Ectodermal cell (in vitro differentiated cells): ENCODE data around the gene TMCC3.

ENCODE experiments used
- H3K27ac ChIP-seq: 2 replicates; pipeline ENCODE4 v1.7.0; 2013; ENCODE audit warnings: mild to moderate bottlenecking, low read depth, low read length; ENCODE audit not compliant: insufficient read depth, poor library complexity, severe bottlenecking
- H3K27me3 ChIP-seq: 2 replicates; pipeline ENCODE4 v1.7.0; 2013; ENCODE audit warnings: mild to moderate bottlenecking, low read length; ENCODE audit not compliant: insufficient read depth, control insufficient read depth, poor library complexity, severe bottlenecking
- H3K36me3 ChIP-seq: one replicate; pipeline ENCODE4 v1.7.0; 2013; ENCODE audit warnings: low read length; ENCODE audit not compliant: control insufficient read depth, insufficient read depth
- H3K4me1 ChIP-seq: one replicate; pipeline ENCODE4 v1.7.0; 2013; ENCODE audit warnings: low read length; ENCODE audit not compliant: control insufficient read depth, insufficient read depth
- H3K4me3 ChIP-seq: 2 replicates; pipeline ENCODE4 v1.7.0; 2013; ENCODE audit warnings: low read depth, low read length, control low read depth; ENCODE audit not compliant: insufficient read depth
- H3K9me3 ChIP-seq: 2 replicates; pipeline ENCODE4 v1.7.0; 2013; ENCODE audit warnings: mild to moderate bottlenecking, low read length, moderate library complexity; ENCODE audit not compliant: control insufficient read depth
- WGBS, 2 experiments: methylation state at CpG; one replicate each; pipeline ENCODE4 v1.1.7; 2013; ENCODE audit warnings: missing lambda C conversion rate in 2 of 2; 5-methylcytosine and 5-hydroxymethylcytosine counted together

The TMCC3 gene

DNA sequence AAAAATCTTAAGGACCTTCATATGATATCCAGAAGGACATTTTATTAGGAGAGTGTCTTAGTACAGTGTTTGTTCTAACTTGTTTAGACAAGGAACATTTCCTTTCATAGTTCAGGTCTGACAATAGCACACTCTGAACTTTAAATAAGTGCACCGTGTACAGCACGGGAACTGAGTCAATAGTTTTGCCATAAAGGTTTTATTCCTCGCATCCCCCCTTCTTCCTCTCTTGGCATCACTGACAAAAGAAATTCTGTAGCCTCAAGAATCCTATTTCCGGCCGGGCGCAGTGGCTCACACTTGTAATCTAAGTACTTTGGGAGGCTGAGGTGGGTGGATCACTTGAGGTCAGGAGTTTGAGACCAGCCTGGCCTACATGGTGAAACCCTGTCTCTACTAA is 58.3 kb downstream of the TMCC3 start:
- 91 to 93% methylated on average over 6 of the region's 6 CpGs for WGBS, 2 experiments

DNA sequence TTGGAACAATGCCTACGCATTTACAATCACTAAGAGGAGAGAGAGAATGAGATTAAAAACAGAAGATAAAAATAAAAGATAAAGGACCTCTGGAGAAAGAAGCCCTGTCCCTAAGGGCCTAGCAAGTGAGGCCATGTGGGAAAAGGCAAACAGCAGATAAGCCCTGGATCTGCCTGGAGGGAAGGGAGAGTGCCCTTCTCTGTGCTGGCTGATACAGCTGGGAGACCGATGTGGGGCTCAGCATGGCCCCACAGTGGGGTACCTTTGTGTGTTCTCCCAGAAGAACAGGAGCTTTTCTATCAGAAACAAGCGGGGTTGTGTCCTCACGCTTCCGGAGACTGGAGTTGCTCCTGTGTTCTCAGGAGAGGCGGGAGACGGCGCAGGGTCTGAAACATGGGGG is 59.9 kb downstream of the TMCC3 start:
- WGBS, 2 experiments, result 28 to 31% methylated on average over 8 of the region's 8 CpGs
- no peaks in the 10 kb centered on the region for H3K36me3 ChIP-seq

More for the DNA sequence above, 58.3 kb downstream of the TMCC3 start:
- no peak overlapping the region for H3K4me3 ChIP-seq
- H3K27ac ChIP-seq, result no peak overlapping the region
- no peaks in the 10 kb centered on the region for H3K36me3 ChIP-seq
- peaks cover 7% of the 10 kb centered on the region for H3K27me3 ChIP-seq
- no peaks in the 10 kb centered on the region for H3K9me3 ChIP-seq
- H3K4me1 ChIP-seq, result peaks cover 9% of the 10 kb centered on the region

DNA sequence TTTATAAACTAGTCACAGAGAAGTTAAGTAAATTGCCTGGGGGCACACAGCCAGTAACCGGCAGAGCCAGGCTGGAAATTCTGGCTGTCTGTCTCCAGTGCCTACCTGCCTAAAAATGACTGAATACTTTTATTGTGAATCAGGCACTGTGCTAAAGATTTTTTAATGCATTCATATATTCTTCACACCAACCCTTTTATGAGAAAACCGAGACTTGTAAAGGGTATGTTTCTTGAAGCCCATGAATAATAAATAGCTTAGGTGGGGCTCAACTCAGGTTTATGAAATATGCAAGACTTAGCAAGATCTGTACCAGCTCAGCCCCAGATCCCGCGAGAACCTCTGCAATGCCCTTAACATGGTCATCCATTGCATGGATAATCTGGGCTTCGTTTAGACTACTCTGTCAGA is 60.8 kb downstream of the TMCC3 start:
- H3K27ac ChIP-seq, result no peak overlapping the region
- no peak overlapping the region for H3K4me3 ChIP-seq
- peaks cover 9% of the 10 kb centered on the region for H3K4me1 ChIP-seq
- H3K9me3 ChIP-seq, result no peaks in the 10 kb centered on the region
- H3K36me3 ChIP-seq, result no peaks in the 10 kb centered on the region
- WGBS, 2 experiments, result 93 to 95% methylated on average over 5 of the region's 5 CpGs
- peaks cover 7% of the 10 kb centered on the region for H3K27me3 ChIP-seq

More for the DNA sequence above, 59.9 kb downstream of the TMCC3 start:
- H3K4me1 ChIP-seq, result peaks cover 9% of the 10 kb centered on the region
- H3K27ac ChIP-seq, result no peak overlapping the region
- H3K4me3 ChIP-seq, result no peak overlapping the region
- H3K9me3 ChIP-seq, result no peaks in the 10 kb centered on the region
- peaks cover 7% of the 10 kb centered on the region for H3K27me3 ChIP-seq

DNA sequence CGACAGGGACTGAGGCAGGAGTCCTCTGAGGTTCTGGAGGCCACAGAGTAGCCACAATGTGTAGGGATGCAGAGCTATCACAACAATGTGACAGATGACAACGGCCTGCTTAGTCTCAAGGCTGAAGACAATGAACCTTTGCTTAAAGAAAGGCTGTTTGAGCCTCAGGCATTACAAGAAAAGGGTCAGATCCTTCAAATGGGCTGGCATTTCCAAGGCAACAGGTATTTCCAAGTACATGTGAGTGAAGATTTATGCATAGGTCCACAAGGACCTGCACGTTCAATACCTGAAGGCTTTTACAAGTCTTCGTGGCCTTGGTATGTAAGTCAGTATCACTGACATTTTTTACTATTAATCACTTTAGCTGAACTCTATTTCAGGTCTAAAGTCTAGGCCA is 62.0 kb downstream of the TMCC3 start:
- H3K9me3 ChIP-seq, result no peaks in the 10 kb centered on the region
- 55 to 60% methylated on average over 4 of the region's 4 CpGs for WGBS, 2 experiments
- H3K36me3 ChIP-seq, result no peaks in the 10 kb centered on the region
- H3K4me1 ChIP-seq, result peaks cover 9% of the 10 kb centered on the region
- no peak overlapping the region for H3K27ac ChIP-seq
- no peak overlapping the region for H3K4me3 ChIP-seq
- peaks cover 7% of the 10 kb centered on the region for H3K27me3 ChIP-seq

DNA sequence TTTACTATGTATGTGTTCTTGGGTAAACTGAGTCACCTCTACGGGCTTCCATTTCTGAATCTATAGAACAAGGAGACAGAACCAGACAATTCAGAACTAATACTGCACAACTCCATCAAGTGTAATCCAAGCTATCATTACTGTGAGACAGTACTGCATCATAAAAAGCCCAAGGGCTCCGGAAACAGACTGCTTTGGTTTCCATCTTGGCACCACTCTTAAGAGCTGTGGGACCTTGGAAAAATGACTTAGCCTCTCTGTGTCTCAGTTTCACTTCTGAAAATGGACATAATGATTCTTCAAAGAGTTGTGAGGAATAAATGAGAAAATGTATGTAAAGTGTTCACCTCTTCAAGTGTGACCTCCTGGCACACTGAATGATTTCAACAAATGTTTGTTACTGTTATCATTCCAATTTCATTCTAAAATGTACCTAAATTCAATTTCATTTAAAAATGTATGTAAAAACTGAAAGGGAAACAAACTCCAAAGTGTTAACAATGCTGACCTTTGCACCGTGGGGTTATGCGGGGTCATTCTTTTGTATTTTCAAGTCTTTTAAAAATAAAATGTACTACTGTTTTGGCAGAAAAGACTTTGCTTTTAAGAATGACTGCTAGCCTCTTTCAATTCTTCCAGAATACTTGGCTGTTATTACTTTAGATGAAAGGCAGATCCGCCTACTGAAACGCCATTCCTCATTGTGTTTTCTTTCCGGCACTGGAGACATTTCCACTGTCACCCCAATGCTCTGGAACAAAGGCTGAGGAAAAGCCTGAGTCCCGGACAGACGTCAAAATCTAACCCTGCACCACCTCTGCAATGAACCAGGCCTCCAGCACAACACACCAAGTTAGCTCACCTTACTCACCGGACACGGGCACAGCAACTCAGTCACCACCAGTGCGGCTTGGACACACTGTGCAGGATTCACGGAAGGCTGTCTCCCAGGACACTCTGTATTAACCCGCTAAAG is 62.8 kb downstream of the TMCC3 start:
- peaks cover 7% of the 10 kb centered on the region for H3K27me3 ChIP-seq
- H3K4me3 ChIP-seq, result no peak overlapping the region
- no peak overlapping the region for H3K27ac ChIP-seq
- no peaks in the 10 kb centered on the region for H3K9me3 ChIP-seq
- 82 to 89% methylated on average over 14 of the region's 14 CpGs for whole genome bisulfite sequencing, 2 experiments
- H3K4me1 ChIP-seq, result peaks cover 9% of the 10 kb centered on the region
- no peaks in the 10 kb centered on the region for H3K36me3 ChIP-seq

DNA sequence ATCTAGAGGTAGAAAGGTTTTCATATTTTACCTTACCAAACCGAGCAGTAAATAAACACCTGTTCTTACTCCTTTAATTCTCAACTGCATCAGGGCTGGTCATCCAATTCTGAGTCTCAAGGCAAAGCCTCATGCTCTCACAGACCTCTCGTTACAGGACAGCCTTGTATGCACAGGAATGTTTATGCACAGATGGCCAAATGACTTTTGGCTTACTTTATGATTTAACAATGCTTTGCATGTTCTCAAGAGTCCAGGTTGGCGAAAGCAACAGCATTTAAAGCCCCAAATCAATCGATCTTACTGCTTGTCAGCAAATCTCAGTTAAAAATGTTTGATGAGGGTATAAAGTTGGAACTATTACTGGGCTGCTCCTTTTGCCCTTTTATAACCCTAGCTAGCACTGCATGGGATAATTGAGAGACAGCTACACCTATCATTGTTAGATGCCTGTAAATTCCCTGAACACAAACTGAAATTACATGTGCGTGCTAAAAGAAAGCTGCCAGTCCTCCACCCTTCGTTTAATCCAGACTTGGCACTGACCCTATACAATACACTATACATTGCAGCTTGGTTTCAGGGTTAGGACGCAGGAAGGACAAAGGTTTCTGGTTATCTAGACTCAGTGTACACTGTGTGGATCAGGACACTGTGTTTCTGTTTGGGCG is 63.6 kb downstream of the TMCC3 start:
- no peak overlapping the region for H3K4me3 ChIP-seq
- no peak overlapping the region for H3K27ac ChIP-seq
- H3K27me3 ChIP-seq, result peaks cover 7% of the 10 kb centered on the region
- H3K4me1 ChIP-seq, result peaks cover 9% of the 10 kb centered on the region
- H3K9me3 ChIP-seq, result no peaks in the 10 kb centered on the region
- no peaks in the 10 kb centered on the region for H3K36me3 ChIP-seq
- 95 to 96% methylated on average over 8 of the region's 8 CpGs for WGBS, 2 experiments

DNA sequence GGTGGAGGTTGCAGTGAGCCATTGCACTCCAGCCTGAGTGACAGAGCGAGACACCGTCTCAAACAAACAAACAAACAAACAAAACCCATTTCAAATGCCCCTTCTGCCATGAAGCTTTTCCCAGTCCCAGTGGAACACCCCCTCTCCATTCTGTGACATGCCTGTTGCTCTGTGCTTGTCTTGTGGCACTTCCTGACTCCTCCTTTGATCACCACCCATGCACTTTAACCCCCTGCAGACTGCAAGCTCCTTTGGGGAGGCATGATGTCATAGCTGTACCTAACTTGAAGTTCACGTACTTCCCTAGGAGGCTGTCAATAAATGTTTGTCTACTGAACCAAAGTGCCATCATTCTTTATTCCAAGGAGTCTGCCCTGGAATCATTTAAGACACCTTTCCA is 64.7 kb downstream of the TMCC3 start:
- Histone ChIP-seq H3K4me1 (peaks cover 9% of the 10 kb centered on the region), H3K4me3 (no peak overlapping the region), H3K36me3 (no peaks in the 10 kb centered on the region), H3K27me3 (peaks cover 2% of the 10 kb centered on the region), H3K27ac (no peak overlapping the region), H3K9me3 (no peaks in the 10 kb centered on the region)
- 82 to 94% methylated on average over 3 of the region's 3 CpGs for WGBS, 2 experiments

DNA sequence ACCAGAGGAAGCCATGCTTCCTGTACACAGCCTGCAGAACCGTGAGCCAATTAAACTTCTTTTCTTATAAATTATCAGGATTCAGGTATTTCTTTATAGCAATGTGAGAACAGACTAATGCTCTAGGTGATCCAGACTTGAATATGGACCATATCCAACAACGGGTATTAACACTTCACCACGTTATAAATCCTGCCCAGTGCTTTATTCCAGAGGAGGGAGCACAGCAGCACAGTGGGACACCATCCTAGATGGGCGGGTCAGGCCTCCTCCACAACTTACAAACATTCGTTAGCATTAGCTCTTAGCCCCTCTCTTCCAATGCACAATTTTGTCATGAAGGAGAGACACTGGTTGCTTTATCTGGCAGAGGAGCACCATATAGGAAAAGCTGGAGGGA is 66.0 kb downstream of the TMCC3 start:
- H3K4me1 ChIP-seq, result peaks cover 5% of the 10 kb centered on the region
- no peak overlapping the region for H3K4me3 ChIP-seq
- no peaks in the 10 kb centered on the region for H3K9me3 ChIP-seq
- H3K27ac ChIP-seq, result no peak overlapping the region
- no peaks in the 10 kb centered on the region for H3K36me3 ChIP-seq
- H3K27me3 ChIP-seq, result no peaks in the 10 kb centered on the region
- 68 to 77% methylated on average over 4 to 5 of the region's 5 CpGs for WGBS, 2 experiments

DNA sequence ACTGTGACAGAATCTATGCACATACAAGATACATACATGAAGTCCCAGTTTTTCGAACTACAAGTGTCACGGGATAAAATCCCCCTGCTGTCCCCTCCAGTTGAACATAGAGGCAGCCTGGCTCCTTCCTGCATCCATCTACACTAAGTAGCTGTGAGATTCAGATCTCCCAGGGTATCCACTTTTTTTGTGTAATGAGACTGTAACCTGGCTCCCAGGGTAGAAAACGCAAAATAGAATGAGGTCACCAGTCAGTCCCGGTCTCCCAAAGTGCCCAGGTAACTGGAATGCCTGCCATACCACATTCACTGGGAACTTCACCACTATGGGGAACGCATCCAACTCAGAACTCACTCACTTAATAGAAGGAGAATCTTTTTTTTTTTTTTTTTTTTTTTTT is 67.8 kb downstream of the TMCC3 start:
- H3K27me3 ChIP-seq, result no peaks in the 10 kb centered on the region
- no peaks in the 10 kb centered on the region for H3K4me1 ChIP-seq
- no peak overlapping the region for H3K27ac ChIP-seq
- no peaks in the 10 kb centered on the region for H3K9me3 ChIP-seq
- 93 to 95% methylated on average over 4 of the region's 5 CpGs for WGBS, 2 experiments
- no peak overlapping the region for H3K4me3 ChIP-seq
- no peaks in the 10 kb centered on the region for H3K36me3 ChIP-seq

DNA sequence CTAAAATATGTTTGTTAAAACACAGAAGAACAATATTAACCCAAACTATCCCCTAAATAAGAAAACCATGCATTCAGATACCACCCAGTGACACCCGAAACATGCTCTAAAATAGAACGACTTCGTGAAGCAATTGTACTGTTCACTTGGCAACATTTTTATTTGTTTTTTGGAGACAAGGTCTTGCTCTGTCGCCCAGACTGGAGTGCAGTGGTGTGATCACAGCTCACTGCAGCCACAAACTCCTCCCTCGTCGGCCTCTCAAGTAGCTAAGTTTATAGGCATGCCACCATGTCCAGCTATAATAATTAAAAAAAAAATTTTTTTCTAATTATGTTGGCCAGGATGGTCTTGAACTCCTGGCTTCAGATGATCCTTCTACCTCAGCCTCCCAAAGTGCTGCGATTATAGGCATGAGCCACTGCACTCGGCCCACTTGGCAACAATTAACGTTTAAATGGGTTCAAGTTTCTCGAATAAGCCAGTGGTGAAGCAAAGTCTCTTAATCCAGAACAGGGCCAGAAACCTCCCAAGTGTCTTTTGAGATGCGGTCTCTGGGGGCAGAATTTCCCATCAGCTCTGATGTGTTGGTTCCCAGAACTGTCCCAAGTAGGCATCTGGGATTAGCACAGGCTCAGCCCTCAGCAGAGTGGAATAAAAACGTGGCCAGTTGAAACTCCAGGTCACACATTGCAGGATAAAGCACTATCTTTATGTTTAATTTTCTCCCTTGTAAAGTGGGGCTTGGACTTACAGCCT is 74.5 kb downstream of the TMCC3 start:
- Histone ChIP-seq H3K9me3 (no peaks in the 10 kb centered on the region), H3K27me3 (no peaks in the 10 kb centered on the region), H3K36me3 (no peaks in the 10 kb centered on the region), H3K27ac (no peak overlapping the region), H3K4me1 (peaks cover 12% of the 10 kb centered on the region), H3K4me3 (no peak overlapping the region)
- WGBS, 2 experiments, result 83 to 85% methylated on average over 12 of the region's 12 CpGs
